Measurements from ENCODE around the gene TNNI3K. TPM values are rescaled to one million over a fixed set of nuclear protein-coding genes. Genes with fewer than 3 reads are reported as not detected.

The TNNI3K gene
- total and polyA plus RNA-seq, 10 of the 15 experiments (the other 5 are each of a cell fraction or from before 2014, with no cell fraction given) = 0.14 to 1.6 (median 0.44) TPM; not detected in 4

- DNase-seq (ENCODE audit: low read depth, low spot score) = no peak
- FAIRE-seq = no peak
- no peaks in the 10 kb centered on the region for H3K4me1 ChIP-seq (ENCODE audit: control insufficient read depth, insufficient read depth, low read length)
- no peak overlapping the region for H3K9ac ChIP-seq (ENCODE audit: control insufficient read depth, insufficient read depth, low read length)
- in situ Hi-C loops (cut with MboI) = no loop called here
- 0% methylated on average over 1 of the region's 1 CpG for WGBS (ENCODE audit: insufficient coverage, insufficient replicate concordance, low lambda C conversion rate, missing lambda C conversion rate)
- H3K9me3 ChIP-seq (replicated peaks; ENCODE audit: control insufficient read depth, insufficient read depth, low read length) = no peaks in the 10 kb centered on the region
- ChIA-PET CTCF (no interaction called here), RAD21 (ENCODE audit: unreplicated experiment) (no interaction called here), POLR2A (no interaction called here), SMC1A (ENCODE audit: uncharacterized antibody, unreplicated experiment) (interaction anchor here (1.8 kb wide), 1 partner anchor 13 kb away, joined by 5 read pairs; no protein-coding TSS in a partner anchor)
- TF ChIP-seq FOXK2 (IDR thresholded peaks at IDR 0.05) (no peak), SREBF1 (IDR thresholded peaks at IDR 0.05; ENCODE audit: low read length) (no peak), MEF2B (IDR thresholded peaks at IDR 0.05; ENCODE audit: partially characterized antibody, poor library complexity, severe bottlenecking) (no peak), FOXM1 (IDR thresholded peaks at IDR 0.05; ENCODE audit: low read depth, low read length) (no peak), USF2 (IDR thresholded peaks at IDR 0.05; ENCODE audit: borderline replicate concordance, low read depth, low read length) (no peak), RELB (IDR thresholded peaks at IDR 0.05; ENCODE audit: low read depth) (no peak)
- no peak overlapping the region for H2AFZ ChIP-seq (ENCODE audit: control insufficient read depth, low read depth, low read length)
- H3K4me3 ChIP-seq = no peak overlapping the region
- BruUV-seq (replicated peaks) = no TSS peak
- no peaks in the 10 kb centered on the region for H3K27me3 ChIP-seq (replicated peaks in 1 of 2; ENCODE audit: control insufficient read depth in 2 of 2, insufficient read depth in 2 of 2, low read length in 1 of 2)
- no peak overlapping the region for H3K4me2 ChIP-seq (ENCODE audit: control insufficient read depth, insufficient read depth)
- H3K36me3 ChIP-seq (ENCODE audit: control insufficient read depth in 2 of 2, insufficient read depth in 2 of 2, low read length in 1 of 2) = no peaks in the 10 kb centered on the region
- ATAC-seq = no peak
- no peaks in the 10 kb centered on the region for H4K20me1 ChIP-seq (ENCODE audit: control insufficient read depth, insufficient read depth)
- intact Hi-C loops (cut with micrococcal nuclease; ENCODE audit: unreplicated experiment) = no loop called here
- no peak overlapping the region for H3K27ac ChIP-seq (ENCODE audit: control insufficient read depth, insufficient read depth)
- H3K79me2 ChIP-seq (ENCODE audit: control insufficient read depth, insufficient read depth, low read length) = no peaks in the 10 kb centered on the region
Observed at GRCh38 chr1:74344387-74344786, 109.2 kb downstream of the TNNI3K start.

Measured in GM12878 (cell line).